HEK293T (cell line): ENCODE results near the gene NSUN5.

Experiments
- CTCF ChIA-PET: fragments of 350-600 bp; formaldehyde crosslinking; extraction: SDS; loops from one replicate; lab custom pipeline; 2021; ENCODE audit warnings: antibody characterized with exemption, inconsistent platforms; lab: Yijun Ruan, JAX
- POLR2A ChIA-PET: fragments of 350-600 bp; formaldehyde crosslinking; extraction: SDS; loops from one replicate; lab custom pipeline; 2020; ENCODE audit warnings: antibody characterized with exemption, inconsistent platforms; lab: Yijun Ruan, JAX
- DNase-seq: peaks from one replicate; pipeline ENCODE4 v3.0.0; 2012; ENCODE audit warnings: mixed read lengths; ENCODE audit errors: extremely low spot score
- ARNT ChIP-seq: fragments of 450-650 bp; IDR thresholded peaks from 2 replicates; pipeline ENCODE4 v1.6.1; 2017; ENCODE audit warnings: mild to moderate bottlenecking
- BHLHE40 ChIP-seq: fragments of 450-650 bp; IDR thresholded peaks from 2 replicates; pipeline ENCODE4 v1.6.1; 2016; ENCODE audit warnings: mild to moderate bottlenecking, moderate library complexity, borderline replicate concordance
- CTBP1 ChIP-seq: fragments of 450-650 bp; IDR thresholded peaks from 2 replicates; pipeline ENCODE4 v1.6.1; 2016; ENCODE audit warnings: borderline replicate concordance
- ELF4 ChIP-seq: fragments of 450-650 bp; IDR thresholded peaks from 2 replicates; pipeline ENCODE4 v1.6.1; 2017; ENCODE audit warnings: antibody characterized with exemption
- FOXA1 ChIP-seq: fragments of 450-650 bp; IDR thresholded peaks from 2 replicates; pipeline ENCODE4 v1.6.1; 2016; ENCODE audit warnings: mild to moderate bottlenecking
- FOXK2 ChIP-seq: fragments of 450-650 bp; IDR thresholded peaks from 2 replicates; pipeline ENCODE4 v1.6.1; 2016; ENCODE audit warnings: mild to moderate bottlenecking
- FOXM1 ChIP-seq: fragments of 450-650 bp; IDR thresholded peaks from 2 replicates; pipeline ENCODE4 v1.6.1; 2017; ENCODE audit warnings: mild to moderate bottlenecking, borderline replicate concordance
- HDGF ChIP-seq: fragments of 450-650 bp; IDR thresholded peaks from 2 replicates; pipeline ENCODE4 v1.6.1; 2017; ENCODE audit warnings: antibody characterized with exemption, borderline replicate concordance
- L3MBTL2 ChIP-seq: fragments of 450-650 bp; conservative IDR thresholded peaks from 2 replicates; pipeline ENCODE4 v1.6.1; 2016; ENCODE audit warnings: mild to moderate bottlenecking
- LEF1 ChIP-seq: fragments of 450-650 bp; IDR thresholded peaks from 2 replicates; pipeline ENCODE4 v1.6.1; 2017; ENCODE audit warnings: mild to moderate bottlenecking, borderline replicate concordance
- NFRKB ChIP-seq: fragments of 450-650 bp; IDR thresholded peaks from 2 replicates; pipeline ENCODE4 v1.6.1; 2016; ENCODE audit warnings: mild to moderate bottlenecking, moderate library complexity
- PKNOX1 ChIP-seq: fragments of 450-650 bp; IDR thresholded peaks from 2 replicates; pipeline ENCODE4 v1.6.1; 2016
- SP1 ChIP-seq: fragments of 450-650 bp; IDR thresholded peaks from 2 replicates; pipeline ENCODE4 v1.6.1; 2017
- SUZ12 ChIP-seq: fragments of 450-650 bp; IDR thresholded peaks from 2 replicates; pipeline ENCODE4 v1.6.1; 2016; ENCODE audit warnings: mild to moderate bottlenecking
- TARDBP ChIP-seq: fragments of 450-650 bp; IDR thresholded peaks from 2 replicates; pipeline ENCODE4 v1.6.1; 2016
- ZNF384 ChIP-seq: fragments of 450-650 bp; IDR thresholded peaks from 2 replicates; pipeline ENCODE4 v1.6.1; 2016

Gene NSUN5

GRCh38 chr7:73308665-73309214 is at the start of gene NSUN5:
Gene NSUN5, minus strand, starts transcription at chr7:73308826. Its CDS starts 36 bp downstream, at chr7:73308790.
- TF ChIP-seq L3MBTL2 (peak; percentile 98), SUZ12 (no peak), ELF4 (peak; percentile 71)
- POLR2A ChIA-PET = interaction anchor here (1.3 kb wide), 1 partner anchor 15 kb away, joined by 4 read pairs; no protein-coding TSS in a partner anchor
- CTCF ChIA-PET = interaction anchor here (0.6 kb wide), 1 partner anchor 132 kb away, joined by 4 read pairs; no protein-coding TSS in a partner anchor
- peak; percentile 81 for DNase-seq

GRCh38 chr7:73356159-73356558 is 47.5 kb upstream of the NSUN5 start:
- no peak for TF ChIP-seq BHLHE40
- TF ChIP-seq NFRKB = no peak
- no peak for TF ChIP-seq SP1
- no peak for TF ChIP-seq CTBP1
- TF ChIP-seq PKNOX1 = no peak
- TF ChIP-seq FOXK2 = no peak
- TF ChIP-seq FOXA1 = no peak
- no peak for TF ChIP-seq FOXM1
- TF ChIP-seq L3MBTL2 = no peak
- TF ChIP-seq ZNF384 = no peak
- TF ChIP-seq ARNT = no peak
- TF ChIP-seq TARDBP = no peak
- no peak for TF ChIP-seq HDGF
- no peak for TF ChIP-seq ELF4
- TF ChIP-seq SUZ12 = no peak
- DNase-seq = no peak
- ChIA-PET CTCF (no interaction called here), POLR2A (no interaction called here)

DNA sequence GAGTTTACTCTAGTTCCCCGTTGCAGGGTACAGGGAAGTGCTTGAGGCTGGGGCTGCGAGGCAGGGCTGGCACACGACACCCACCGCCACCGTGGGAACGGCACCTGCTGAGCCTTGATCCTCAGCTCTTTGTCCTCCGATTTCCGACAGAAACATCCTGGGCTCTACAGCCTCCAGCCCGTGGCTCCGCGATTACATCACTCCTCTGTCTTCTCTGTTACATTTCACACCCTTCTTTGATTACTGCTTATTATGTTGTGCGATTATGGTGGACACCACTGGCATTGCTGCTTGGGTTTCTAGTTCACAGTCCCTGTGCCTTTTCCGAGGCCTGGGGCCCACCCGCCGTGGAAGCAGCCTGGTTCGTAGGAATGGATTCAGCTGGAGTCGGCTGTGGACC is 46.2 kb upstream of the NSUN5 start:
- TF ChIP-seq FOXA1 (no peak), ZNF384 (no peak), TARDBP (no peak), SP1 (no peak), FOXK2 (no peak), BHLHE40 (no peak), ARNT (no peak), L3MBTL2 (no peak), ELF4 (no peak), PKNOX1 (no peak), SUZ12 (no peak), LEF1 (no peak), CTBP1 (no peak), FOXM1 (no peak), HDGF (no peak), NFRKB (no peak)
- CTCF ChIA-PET = interaction anchor here (0.6 kb wide), 1 partner anchor 35 kb away, joined by 3 read pairs; no protein-coding TSS in a partner anchor
- no peak for DNase-seq
- POLR2A ChIA-PET = no interaction called here

- CTCF ChIA-PET = interaction anchor here (0.6 kb wide), 1 partner anchor 35 kb away, joined by 3 read pairs; no protein-coding TSS in a partner anchor
- POLR2A ChIA-PET = no interaction called here
- TF ChIP-seq PKNOX1 = no peak
- TF ChIP-seq ARNT = no peak
- no peak for TF ChIP-seq LEF1
- no peak for TF ChIP-seq NFRKB
- TF ChIP-seq SUZ12 = no peak
- no peak for TF ChIP-seq CTBP1
- TF ChIP-seq FOXM1 = no peak
- no peak for TF ChIP-seq ELF4
- no peak for TF ChIP-seq BHLHE40
- TF ChIP-seq HDGF = no peak
- no peak for TF ChIP-seq FOXK2
- no peak for TF ChIP-seq SP1
- TF ChIP-seq ZNF384 = no peak
- TF ChIP-seq L3MBTL2 = no peak
- no peak for TF ChIP-seq FOXA1
- TF ChIP-seq TARDBP = no peak
- no peak for DNase-seq
Measured at GRCh38 chr7:73354196-73354595, 45.6 kb upstream of the NSUN5 start.

GRCh38 chr7:73353243-73353642 is 44.6 kb upstream of the NSUN5 start:
- ChIA-PET CTCF (no interaction called here), POLR2A (no interaction called here)
- no peak for TF ChIP-seq SUZ12
- no peak for DNase-seq

DNA sequence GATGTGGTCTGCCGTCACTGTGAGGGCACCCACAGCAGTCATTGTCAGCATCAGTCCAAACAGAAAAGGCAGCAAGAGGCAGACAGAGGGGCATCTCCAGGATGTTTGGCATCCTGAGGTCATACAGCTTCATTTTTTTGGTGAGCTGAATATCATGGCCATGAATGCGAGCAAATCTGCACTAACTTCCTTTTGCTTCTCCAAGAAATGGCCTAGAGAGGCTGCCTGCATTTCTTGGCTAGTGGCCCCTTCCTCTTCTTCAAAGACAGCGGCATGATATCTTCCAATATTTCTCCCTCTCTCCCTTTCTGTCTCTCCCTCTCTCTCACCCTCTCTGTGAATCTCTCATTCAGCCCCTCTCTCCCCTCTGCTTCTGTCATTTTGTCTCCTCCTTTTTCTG is 44.2 kb upstream of the NSUN5 start:
- ChIA-PET POLR2A (no interaction called here), CTCF (no interaction called here)
- no peak for TF ChIP-seq PKNOX1
- no peak for TF ChIP-seq ARNT
- DNase-seq = no peak
